ENCODE measurements around the gene GKN1. TPM values are rescaled to one million over a fixed set of nuclear protein-coding genes. Genes with fewer than 3 reads are reported as not detected.

GKN1 gene
- polyA plus RNA-seq, 3 donors from 2014 or later, result not detected

DNA sequence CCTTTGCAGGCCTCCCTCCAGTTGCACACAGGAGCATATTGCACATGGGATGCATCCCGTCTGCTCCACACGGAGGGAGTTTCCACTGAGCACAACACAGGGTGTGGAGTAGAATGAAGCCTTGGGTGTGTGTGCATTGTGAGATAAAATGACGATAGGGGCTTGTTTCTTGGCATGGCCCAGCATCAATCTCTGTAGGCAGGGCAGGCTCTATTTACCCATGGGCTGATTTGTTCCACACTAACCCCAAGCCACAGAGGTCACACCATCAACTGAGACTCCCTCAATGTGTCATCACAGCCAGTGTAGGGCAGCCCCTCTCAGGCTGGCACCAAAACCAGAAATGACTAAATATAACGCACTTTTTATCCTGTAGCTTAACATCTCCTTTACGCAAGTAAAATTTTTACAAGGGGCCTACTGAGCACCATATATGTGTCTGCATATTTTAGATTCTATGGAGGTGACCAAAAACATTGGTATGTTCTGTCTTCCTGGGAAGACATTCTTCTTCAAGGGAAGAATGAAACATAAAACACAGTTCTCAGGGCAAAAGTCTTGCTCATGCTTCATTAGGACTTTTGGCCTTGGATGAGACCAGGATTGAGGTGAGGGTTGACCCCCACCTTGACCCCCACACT lies 2.7 kb upstream of the GKN1 start:
- Mint-ChIP-seq H3K4me1 (no peaks in the 10 kb centered on the region), H3K27ac (no peak overlapping the region), H3K27me3 (ENCODE audit: low read depth in 3 of 3) (peaks cover 7 to 9% (median 8%) of the 10 kb centered on the region in 3 donors), H3K36me3 (no peaks in the 10 kb centered on the region), H3K4me3 (no peak overlapping the region), H3K9me3 (peaks cover 0 to 5% (median 0%) of the 10 kb centered on the region in 6 donors)
- peak in 1 of 3 donors; percentile 10 for DNase-seq

DNA sequence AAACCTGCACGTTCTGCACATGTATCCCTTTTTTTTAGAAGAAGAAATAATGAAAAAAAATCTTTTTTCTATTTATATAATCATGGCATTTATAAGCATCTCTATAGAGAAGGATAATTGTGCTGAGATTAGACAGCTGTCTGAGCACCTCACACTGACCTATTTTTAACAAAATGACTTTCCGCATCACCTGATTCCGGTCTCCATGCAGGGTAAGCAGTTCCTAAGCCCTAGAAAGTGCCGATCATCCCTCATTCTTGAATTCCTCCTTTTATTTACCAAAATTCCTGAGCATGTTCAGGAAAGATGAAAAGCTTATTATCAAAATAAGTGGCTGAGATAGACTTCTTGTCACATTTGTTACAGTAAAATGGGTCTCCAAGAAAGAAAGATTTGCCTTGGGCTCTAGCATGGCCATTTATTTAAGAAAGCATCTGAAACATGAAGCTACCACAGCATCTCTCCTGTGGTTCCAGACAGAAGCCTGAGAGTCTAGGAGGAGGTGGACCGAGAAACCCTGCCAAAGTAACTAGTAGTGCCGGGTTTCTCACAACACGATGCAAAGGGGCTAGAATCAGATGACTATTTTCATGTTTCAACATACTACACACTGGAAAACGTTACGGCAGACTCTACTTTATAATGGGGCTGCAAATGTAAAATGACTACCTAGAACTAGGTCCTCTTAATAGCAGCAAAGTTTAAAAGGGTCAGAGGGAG lies 670 bp downstream of the GKN1 start:
- Mint-ChIP-seq H3K27ac (no peak overlapping the region), H3K36me3 (peaks cover 0 to 3% (median 0%) of the 10 kb centered on the region in 3 donors), H3K4me1 (no peaks in the 10 kb centered on the region), H3K27me3 (ENCODE audit: low read depth in 3 of 3) (peaks cover 5 to 13% (median 9%) of the 10 kb centered on the region in 3 donors), H3K9me3 (peaks cover 0 to 3% (median 0%) of the 10 kb centered on the region in 6 donors), H3K4me3 (no peak overlapping the region)
- DNase-seq, result no peak

GRCh38 chr2:68975844-68976243 lies 1.4 kb downstream of the GKN1 start:
- peaks cover 0 to 3% (median 0%) of the 10 kb centered on the region in 3 donors for H3K36me3 Mint-ChIP-seq
- H3K4me1 Mint-ChIP-seq, result no peaks in the 10 kb centered on the region
- peaks cover 3 to 13% (median 9%) of the 10 kb centered on the region in 3 donors for H3K27me3 Mint-ChIP-seq (ENCODE audit: low read depth in 3 of 3)
- H3K9me3 Mint-ChIP-seq, result peaks cover 0 to 3% (median 0%) of the 10 kb centered on the region in 6 donors
- no peak overlapping the region for H3K4me3 Mint-ChIP-seq
- H3K27ac Mint-ChIP-seq, result no peak overlapping the region
- no peak for DNase-seq

DNA sequence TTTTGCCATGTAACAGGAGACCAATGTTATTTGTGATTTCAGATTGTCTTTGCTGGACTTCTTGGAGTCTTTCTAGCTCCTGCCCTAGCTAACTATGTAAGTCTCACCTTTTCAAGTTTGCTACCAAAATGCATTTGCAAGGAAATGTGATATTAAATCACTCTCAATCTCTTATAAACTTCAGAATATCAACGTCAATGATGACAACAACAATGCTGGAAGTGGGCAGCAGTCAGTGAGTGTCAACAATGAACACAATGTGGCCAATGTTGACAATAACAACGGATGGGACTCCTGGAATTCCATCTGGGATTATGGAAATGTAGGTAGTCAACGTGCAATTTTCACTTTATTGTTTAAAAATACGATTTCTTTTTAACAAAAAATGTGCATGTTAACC lies 3.0 kb downstream of the GKN1 start:
- Mint-ChIP-seq H3K9me3 (peaks cover 0 to 3% (median 0%) of the 10 kb centered on the region in 6 donors), H3K27ac (no peak overlapping the region), H3K4me3 (no peak overlapping the region), H3K27me3 (ENCODE audit: low read depth in 3 of 3) (peaks cover 3 to 10% (median 9%) of the 10 kb centered on the region in 3 donors), H3K36me3 (peaks cover 0 to 3% (median 0%) of the 10 kb centered on the region in 3 donors), H3K4me1 (no peaks in the 10 kb centered on the region)
- DNase-seq, result no peak

DNA sequence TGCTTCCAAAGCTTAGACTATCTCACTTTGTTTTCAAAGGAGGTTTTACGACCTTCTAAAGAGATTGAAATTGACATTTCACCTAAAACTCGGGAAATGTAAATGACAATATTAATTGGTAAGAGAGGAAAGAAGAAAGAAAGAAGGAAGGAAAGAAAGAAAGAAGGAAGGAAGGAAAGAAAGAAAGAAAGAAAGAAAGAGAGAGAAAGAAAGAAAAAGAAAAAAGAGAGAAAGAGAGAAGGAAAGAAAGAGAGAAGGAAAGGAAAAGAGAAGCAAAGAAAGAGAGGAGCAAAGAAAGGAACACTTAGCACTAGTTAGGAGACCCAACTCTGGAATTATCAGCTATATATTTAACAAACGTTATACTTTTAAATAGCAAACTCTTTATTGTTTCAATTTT lies 3.7 kb downstream of the GKN1 start:
- H3K27ac Mint-ChIP-seq, result no peak overlapping the region
- DNase-seq, result no peak
- peaks cover 0 to 3% (median 0%) of the 10 kb centered on the region in 3 donors for H3K36me3 Mint-ChIP-seq
- peaks cover 0 to 3% (median 0%) of the 10 kb centered on the region in 6 donors for H3K9me3 Mint-ChIP-seq
- H3K4me3 Mint-ChIP-seq, result no peak overlapping the region
- H3K27me3 Mint-ChIP-seq (ENCODE audit: low read depth in 3 of 3), result peaks cover 3 to 10% (median 9%) of the 10 kb centered on the region in 3 donors
- H3K4me1 Mint-ChIP-seq, result no peaks in the 10 kb centered on the region

GRCh38 chr2:68980956-68981355 lies 6.5 kb downstream of the GKN1 start:
- no peak overlapping the region for H3K4me3 Mint-ChIP-seq
- no peak overlapping the region for H3K27ac Mint-ChIP-seq
- no peak for DNase-seq
- H3K27me3 Mint-ChIP-seq (ENCODE audit: low read depth in 3 of 3), result peaks cover 3 to 6% (median 5%) of the 10 kb centered on the region in 3 donors
- H3K4me1 Mint-ChIP-seq, result no peaks in the 10 kb centered on the region
- H3K9me3 Mint-ChIP-seq, result no peaks in the 10 kb centered on the region
- peaks cover 0 to 3% (median 0%) of the 10 kb centered on the region in 3 donors for H3K36me3 Mint-ChIP-seq

DNA sequence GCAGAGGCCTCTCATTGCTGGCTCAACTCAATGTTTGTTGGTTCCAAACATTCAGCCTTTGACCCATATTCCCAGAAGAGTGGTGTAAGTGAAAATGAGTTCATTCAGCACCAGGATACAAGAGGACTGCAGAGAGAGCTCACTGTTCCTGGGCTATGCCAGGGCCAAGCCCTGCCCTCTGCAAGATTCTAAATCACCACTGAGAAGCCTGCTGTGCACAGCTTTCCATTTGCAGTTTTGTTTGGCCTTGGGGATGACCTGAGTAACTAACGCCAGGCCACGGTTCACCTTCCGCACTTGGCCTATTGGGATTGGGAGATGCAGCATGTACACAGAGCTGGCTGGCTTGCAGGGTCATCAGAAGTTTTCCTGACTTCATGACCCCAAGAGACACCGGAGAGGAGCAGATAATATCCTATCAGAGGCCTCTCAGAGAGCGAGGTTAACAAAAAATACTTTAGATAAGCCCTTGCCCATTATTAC lies 12.6 kb downstream of the GKN1 start:
- no peak for DNase-seq
- Mint-ChIP-seq H3K9me3 (no peaks in the 10 kb centered on the region), H3K36me3 (no peaks in the 10 kb centered on the region), H3K4me1 (no peaks in the 10 kb centered on the region), H3K27ac (no peak overlapping the region), H3K27me3 (ENCODE audit: low read depth in 3 of 3) (peaks cover 3 to 14% (median 9%) of the 10 kb centered on the region in 3 donors), H3K4me3 (no peak overlapping the region)

DNA sequence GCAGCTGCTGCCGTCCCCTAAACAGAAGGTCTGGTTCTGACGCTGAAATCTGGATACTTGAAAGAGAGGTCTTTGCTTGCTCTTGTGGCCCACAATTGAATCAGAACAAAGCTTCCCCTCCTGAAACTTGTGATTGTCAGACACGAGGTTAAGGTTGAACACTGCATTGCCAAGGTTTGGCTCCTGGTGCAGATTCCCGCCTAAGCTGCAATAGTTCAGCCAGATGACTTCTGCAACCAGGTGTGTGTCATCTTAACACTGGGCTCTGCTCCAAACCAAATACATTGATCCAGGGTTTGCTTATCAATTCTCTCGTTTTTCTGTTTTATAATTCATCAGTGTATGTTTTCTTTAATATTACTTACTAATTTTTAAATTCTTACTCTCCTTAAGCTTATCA lies 14.6 kb downstream of the GKN1 start:
- Mint-ChIP-seq H3K4me1 (no peaks in the 10 kb centered on the region), H3K27ac (no peak overlapping the region), H3K27me3 (ENCODE audit: low read depth in 3 of 3) (peaks cover 3 to 19% (median 9%) of the 10 kb centered on the region in 3 donors), H3K4me3 (no peak overlapping the region), H3K36me3 (no peaks in the 10 kb centered on the region), H3K9me3 (no peaks in the 10 kb centered on the region)
- DNase-seq, result no peak

DNA sequence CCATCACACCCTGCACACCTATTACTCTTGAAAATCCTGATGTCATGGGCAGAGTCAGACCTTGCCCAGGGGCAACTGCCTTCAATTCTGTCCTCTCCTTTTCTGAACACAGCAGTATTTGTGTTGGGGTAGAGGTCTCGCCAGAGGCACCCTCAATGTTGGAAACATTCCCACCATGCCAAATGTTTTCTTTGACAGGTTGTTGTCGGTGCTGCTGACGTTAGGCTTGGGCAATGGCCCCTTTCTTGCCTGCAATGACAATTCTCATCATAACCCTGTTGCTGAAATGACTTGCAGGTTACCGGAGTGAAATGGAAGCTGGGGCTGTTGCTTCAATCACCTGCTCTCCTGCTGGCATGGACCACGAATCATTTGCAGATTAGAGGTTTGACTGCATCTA lies 17.9 kb downstream of the GKN1 start:
- no peak for DNase-seq
- peaks cover 4 to 12% (median 6%) of the 10 kb centered on the region in 3 donors for H3K27me3 Mint-ChIP-seq (ENCODE audit: low read depth in 3 of 3)
- no peaks in the 10 kb centered on the region for H3K36me3 Mint-ChIP-seq
- H3K27ac Mint-ChIP-seq, result no peak overlapping the region
- H3K9me3 Mint-ChIP-seq, result no peaks in the 10 kb centered on the region
- no peak overlapping the region for H3K4me3 Mint-ChIP-seq
- H3K4me1 Mint-ChIP-seq, result no peaks in the 10 kb centered on the region

GRCh38 chr2:68992933-68993332 lies 18.5 kb downstream of the GKN1 start:
- Mint-ChIP-seq H3K9me3 (no peaks in the 10 kb centered on the region), H3K36me3 (no peaks in the 10 kb centered on the region), H3K4me3 (no peak overlapping the region), H3K4me1 (no peaks in the 10 kb centered on the region), H3K27ac (no peak overlapping the region), H3K27me3 (ENCODE audit: low read depth in 3 of 3) (peaks cover 4 to 12% (median 8%) of the 10 kb centered on the region in 3 donors)
- no peak for DNase-seq

- no peak overlapping the region for H3K27ac Mint-ChIP-seq
Measured at GRCh38 chr2:68993660-68994059, 19.2 kb downstream of the GKN1 start.

GRCh38 chr2:68994864-68995263 lies 20.4 kb downstream of the GKN1 start:
- H3K27ac Mint-ChIP-seq, result no peak overlapping the region
- H3K9me3 Mint-ChIP-seq, result no peaks in the 10 kb centered on the region
- DNase-seq, result no peak
- peaks cover 0 to 3% (median 0%) of the 10 kb centered on the region in 3 donors for H3K36me3 Mint-ChIP-seq
- H3K4me3 Mint-ChIP-seq, result no peak overlapping the region
- no peaks in the 10 kb centered on the region for H3K4me1 Mint-ChIP-seq
- H3K27me3 Mint-ChIP-seq (ENCODE audit: low read depth in 3 of 3), result peaks cover 2 to 13% (median 7%) of the 10 kb centered on the region in 3 donors

More at GRCh38 chr2:68993660-68994059, 19.2 kb downstream of the GKN1 start:
- Mint-ChIP-seq H3K36me3 (peaks cover 0 to 3% (median 0%) of the 10 kb centered on the region in 3 donors), H3K4me1 (no peaks in the 10 kb centered on the region), H3K9me3 (no peaks in the 10 kb centered on the region), H3K27me3 (ENCODE audit: low read depth in 3 of 3) (peaks cover 4 to 12% (median 9%) of the 10 kb centered on the region in 3 donors), H3K4me3 (no peak overlapping the region)
- DNase-seq, result no peak

- DNase-seq, result no peak
- no peak overlapping the region for H3K27ac Mint-ChIP-seq
- peaks cover 0 to 1% (median 0%) of the 10 kb centered on the region in 6 donors for H3K9me3 Mint-ChIP-seq
- H3K36me3 Mint-ChIP-seq, result peaks cover 0 to 3% (median 0%) of the 10 kb centered on the region in 3 donors
- no peak overlapping the region for H3K4me3 Mint-ChIP-seq
- peaks cover 2 to 9% (median 4%) of the 10 kb centered on the region in 3 donors for H3K27me3 Mint-ChIP-seq (ENCODE audit: low read depth in 3 of 3)
- H3K4me1 Mint-ChIP-seq, result no peaks in the 10 kb centered on the region
Measured at GRCh38 chr2:68995916-68996315, 21.5 kb downstream of the GKN1 start.

- no peak for DNase-seq
- H3K27me3 Mint-ChIP-seq (ENCODE audit: low read depth in 3 of 3), result peaks cover 2 to 19% (median 4%) of the 10 kb centered on the region in 3 donors
- peaks cover 0 to 6% (median 1%) of the 10 kb centered on the region in 6 donors for H3K9me3 Mint-ChIP-seq
- H3K4me1 Mint-ChIP-seq, result no peaks in the 10 kb centered on the region
- no peak overlapping the region for H3K27ac Mint-ChIP-seq
- peaks cover 0 to 3% (median 0%) of the 10 kb centered on the region in 3 donors for H3K36me3 Mint-ChIP-seq
- H3K4me3 Mint-ChIP-seq, result no peak overlapping the region
Measured at GRCh38 chr2:68997401-68997800, 23.0 kb downstream of the GKN1 start.

Data from immature natural killer cell (primary cell).